Panc1 (cell line): ENCODE measurements around the gene PTX4. TPM values are rescaled to one million over a fixed set of nuclear protein-coding genes. Genes with fewer than 3 reads are reported as not detected.

Source experiments
- ATAC-seq: fragments of 200-7000 bp; cut with Tn5 transposase; 2 replicates; pipeline ENCODE4 v1.9.1; 2020; ENCODE audit warnings: mild to moderate bottlenecking, moderate library complexity
- BruUV-seq: library from RNA; stranded (reverse); fragments of 400-500 nt; replicated peaks from 2 replicates; lab custom pipeline; 2021; lab: Mats Ljungman, UMichigan
- CTCF ChIA-PET: fragments of 300-600 bp; sonication (Branson Sonifier 250); formaldehyde crosslinking; loops from one replicate; lab custom pipeline; 2022; ENCODE audit warnings: antibody characterized with exemption; lab: Charles Lee
- POLR2A ChIA-PET: fragments of 300-600 bp; sonication (Branson Sonifier 250); formaldehyde crosslinking; loops from one replicate; lab custom pipeline; 2022; ENCODE audit warnings: antibody characterized with exemption; lab: Charles Lee
- DNase-seq: peaks from one replicate; pipeline ENCODE4 v3.0.0-alpha.2; 2010; ENCODE audit warnings: low read depth, low spot score
- H3K27ac ChIP-seq: 2 replicates; pipeline ENCODE4 v1.5.1; 2011; ENCODE audit warnings: mild to moderate bottlenecking, low read length, inconsistent platforms
- H3K27me3 ChIP-seq: fragments of 200-500 bp; sonication (Bioruptor generic); 2 replicates; pipeline ENCODE4 v1.6.0; 2014; ENCODE audit warnings: low read length, inconsistent platforms; ENCODE audit not compliant: control insufficient read depth, insufficient read depth
- H3K36me3 ChIP-seq: fragments of 200-500 bp; sonication (Bioruptor generic); 2 replicates; pipeline ENCODE4 v1.5.1; 2014; ENCODE audit warnings: inconsistent platforms, mild to moderate bottlenecking, low read length, moderate library complexity; ENCODE audit not compliant: control insufficient read depth, insufficient read depth
- H3K4me1 ChIP-seq: 2 replicates; pipeline ENCODE4 v1.5.1; 2011; ENCODE audit warnings: inconsistent platforms, mild to moderate bottlenecking, low read length, moderate library complexity; ENCODE audit not compliant: control insufficient read depth, insufficient read depth
- H3K4me3 ChIP-seq, 2 experiments: 2 replicates each; pipeline ENCODE4 v1.5.1; 2011 to 2012; ENCODE audit warnings: low read depth in 2 of 2, low read length in 2 of 2, mild to moderate bottlenecking in 2 of 2, inconsistent platforms in 1 of 2, moderate library complexity in 1 of 2
- H3K9me3 ChIP-seq: fragments of 200-500 bp; sonication (Bioruptor generic); 2 replicates; pipeline ENCODE4 v1.5.1; 2014; ENCODE audit warnings: low read depth, mild to moderate bottlenecking, inconsistent platforms, low read length, moderate library complexity; ENCODE audit not compliant: control insufficient read depth, insufficient read depth
- CTCF ChIP-seq: fragments of 450-650 bp; IDR thresholded peaks from 2 replicates; pipeline ENCODE4 v1.5.1; 2017; ENCODE audit warnings: mild to moderate bottlenecking
- POLR2AphosphoS5 ChIP-seq: IDR thresholded peaks from 2 replicates; pipeline ENCODE4 v1.6.1; 2012; ENCODE audit warnings: mild to moderate bottlenecking, low read depth, low read length, moderate library complexity
- REST ChIP-seq, 2 experiments: IDR thresholded peaks; 2 replicates each; pipeline ENCODE4 v1.6.1; 2011 to 2012; ENCODE audit warnings: low read depth in 2 of 2, control low read depth in 1 of 2, low read length in 1 of 2, mild to moderate bottlenecking in 1 of 2, moderate library complexity in 1 of 2; ENCODE audit not compliant: insufficient read depth in 1 of 2
- SIN3A ChIP-seq: IDR thresholded peaks from 2 replicates; pipeline ENCODE4 v1.6.1; 2012; ENCODE audit warnings: low read depth, mild to moderate bottlenecking, low read length, moderate library complexity, borderline replicate concordance; ENCODE audit not compliant: insufficient read depth
- TCF7L2 ChIP-seq: IDR thresholded peaks from 2 replicates; pipeline ENCODE4 v1.6.1; 2011; ENCODE audit warnings: mild to moderate bottlenecking, low read depth, low read length, inconsistent platforms
- in situ Hi-C: cut with HindIII; loops from 2 replicates; pipeline ENCODE4 v1.10.0; 2016; ENCODE audit warnings: low sequenced_read_pairs, low pct_unique_long_range_greater_than_20kb
- intact Hi-C: fragments of 100-400 bp; cut with micrococcal nuclease; formaldehyde crosslinking; loops from one replicate; pipeline ENCODE4 v1.10.0; 2022; ENCODE audit not compliant: unreplicated experiment
- total RNA-seq: library from RNA; stranded (reverse); gene quantifications from one replicate; pipeline ENCODE4 v1.2.1, GENCODE V29; 2021; ENCODE audit not compliant: unreplicated experiment

PTX4 gene
- total RNA-seq, 1 experiment from 2014 or later: not detected

DNA sequence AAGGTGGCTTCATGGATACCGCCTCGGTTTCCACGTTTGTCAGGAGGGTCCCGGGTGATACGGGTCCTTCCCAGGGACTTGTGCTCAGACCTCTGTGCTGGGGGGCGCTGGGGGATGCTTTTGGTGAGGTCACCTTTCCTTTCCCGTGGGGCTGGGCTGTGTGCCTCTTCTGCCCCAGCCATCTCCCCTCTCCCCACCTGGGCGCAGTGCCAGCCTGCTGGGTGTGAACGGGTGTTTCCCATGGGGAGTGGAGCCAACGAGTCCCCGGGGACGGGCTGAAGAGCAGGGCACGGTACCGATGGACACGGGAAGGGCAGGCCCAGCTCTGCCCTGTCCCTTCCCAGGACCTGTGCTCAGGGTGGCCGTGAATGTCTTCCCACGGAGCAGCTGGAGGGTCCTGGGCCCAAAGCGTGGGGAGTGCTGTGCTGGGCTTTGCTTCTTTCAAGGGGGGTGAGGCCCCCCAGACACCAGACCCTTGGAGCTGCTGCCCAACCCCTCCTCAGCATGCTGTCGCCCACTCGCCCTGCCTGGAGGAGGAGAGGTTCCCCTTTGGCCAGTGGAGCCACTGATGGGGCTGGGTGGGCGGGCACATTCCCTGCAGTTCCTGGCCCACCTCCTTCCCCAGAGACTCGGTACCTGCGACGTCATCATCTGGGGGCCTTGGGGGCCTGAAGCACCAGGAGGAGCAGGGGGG, 19.9 kb upstream of the PTX4 start:
- H3K4me3 ChIP-seq: no peak overlapping the region
- no peaks in the 10 kb centered on the region for H3K27me3 ChIP-seq
- in situ Hi-C loops (no loop called here), intact Hi-C loops (no loop called here)
- ATAC-seq (no peak), DNase-seq (no peak)
- CTCF ChIA-PET: no interaction called here
- TF ChIP-seq TCF7L2 (no peak), POLR2AphosphoS5 (no peak), CTCF (no peak), REST (IDR thresholded peaks at IDR 0.05; ENCODE audit: insufficient read depth in 1 of 2, low read depth in 2 of 2, low read length in 1 of 2) (no peak), SIN3A (no peak)
- POLR2A ChIA-PET: no interaction called here
- no peak overlapping the region for H3K27ac ChIP-seq
- no peaks in the 10 kb centered on the region for H3K36me3 ChIP-seq
- no peaks in the 10 kb centered on the region for H3K9me3 ChIP-seq
- no peaks in the 10 kb centered on the region for H3K4me1 ChIP-seq
- BruUV-seq: no TSS peak

GRCh38 chr16:1506494-1507213, 17.9 kb upstream of the PTX4 start:
- Histone ChIP-seq H3K27me3 (no peaks in the 10 kb centered on the region), H3K4me1 (no peaks in the 10 kb centered on the region), H3K4me3 (no peak overlapping the region), H3K36me3 (no peaks in the 10 kb centered on the region), H3K9me3 (no peaks in the 10 kb centered on the region), H3K27ac (no peak overlapping the region)
- no TSS peak for BruUV-seq
- in situ Hi-C loops (no loop called here), intact Hi-C loops (no loop called here)
- TF ChIP-seq POLR2AphosphoS5 (no peak), SIN3A (no peak), REST (IDR thresholded peaks at IDR 0.05; ENCODE audit: insufficient read depth in 1 of 2, low read depth in 2 of 2, low read length in 1 of 2) (no peak), CTCF (no peak), TCF7L2 (no peak)
- no peak; the same call in 1 of the 2 replicates for ATAC-seq
- ChIA-PET POLR2A (no interaction called here), CTCF (no interaction called here)
- no peak for DNase-seq
